ENCODE results near the gene SUSD2.

GRCh38 chr22:24176630-24177029 is 4.7 kb upstream of the SUSD2 start:
- TF ChIP-seq POLR2A (IDR thresholded peaks at IDR 0.05; ENCODE audit: low read depth, low read length) (no peak), POLR2AphosphoS5 (IDR thresholded peaks at IDR 0.05; ENCODE audit: low read depth, low read length) (no peak), POU2F2 (IDR thresholded peaks at IDR 0.05; ENCODE audit: low read depth, low read length) (no peak)

All from GM12891 (cell line).